EL (cell line): ENCODE data around the gene ZNF184.

Experiments
- DNase-seq: peaks from one replicate; pipeline ENCODE4 v3.0.0-alpha.2; 2016

Gene ZNF184

DNA sequence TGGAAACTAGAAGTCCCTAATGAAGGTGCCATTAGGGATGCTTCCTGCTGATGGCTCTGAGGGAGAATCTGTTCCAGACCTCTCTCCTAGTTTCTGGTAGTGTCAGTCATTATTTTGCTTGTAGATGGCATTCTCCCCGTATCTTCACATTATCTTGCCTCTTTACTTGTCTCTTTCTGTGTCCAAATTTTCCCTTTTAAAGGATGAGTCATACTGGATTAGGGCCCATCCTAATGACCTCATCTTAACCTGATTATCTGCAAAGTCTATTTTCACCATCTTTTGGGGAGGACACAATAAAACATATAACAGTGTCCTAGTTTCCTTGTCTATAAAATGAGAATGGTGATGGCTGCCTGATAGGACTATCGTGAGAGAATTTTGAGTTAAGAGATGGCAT lies 57.0 kb downstream of the ZNF184 start:
- no peak for DNase-seq

- DNase-seq, result no peak
Observed at GRCh38 chr6:27414996-27415395, 57.9 kb downstream of the ZNF184 start.

- DNase-seq, result no peak
Observed at GRCh38 chr6:27414300-27414699, 58.6 kb downstream of the ZNF184 start.

GRCh38 chr6:27407153-27407814 lies 65.6 kb downstream of the ZNF184 start:
- no peak for DNase-seq

DNA sequence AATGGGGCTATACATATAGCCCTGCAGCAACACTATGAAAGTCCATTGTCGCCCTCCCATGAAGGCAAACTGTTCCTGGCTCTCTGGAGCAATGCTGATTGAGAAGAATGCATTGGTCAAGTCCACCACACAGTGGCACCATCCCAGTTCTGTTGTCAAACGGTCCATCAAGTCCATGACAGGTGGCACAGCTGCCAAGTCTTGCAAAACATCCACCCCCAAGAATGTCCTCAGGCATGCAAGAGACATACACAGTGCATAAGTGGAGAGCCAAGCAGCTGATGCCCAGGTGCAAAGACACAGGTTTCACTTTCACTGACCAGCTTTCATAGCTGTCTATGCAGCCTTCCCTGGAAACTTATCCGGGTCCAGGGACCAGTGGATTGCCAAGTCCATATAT lies 66.8 kb downstream of the ZNF184 start:
- no peak for DNase-seq

DNA sequence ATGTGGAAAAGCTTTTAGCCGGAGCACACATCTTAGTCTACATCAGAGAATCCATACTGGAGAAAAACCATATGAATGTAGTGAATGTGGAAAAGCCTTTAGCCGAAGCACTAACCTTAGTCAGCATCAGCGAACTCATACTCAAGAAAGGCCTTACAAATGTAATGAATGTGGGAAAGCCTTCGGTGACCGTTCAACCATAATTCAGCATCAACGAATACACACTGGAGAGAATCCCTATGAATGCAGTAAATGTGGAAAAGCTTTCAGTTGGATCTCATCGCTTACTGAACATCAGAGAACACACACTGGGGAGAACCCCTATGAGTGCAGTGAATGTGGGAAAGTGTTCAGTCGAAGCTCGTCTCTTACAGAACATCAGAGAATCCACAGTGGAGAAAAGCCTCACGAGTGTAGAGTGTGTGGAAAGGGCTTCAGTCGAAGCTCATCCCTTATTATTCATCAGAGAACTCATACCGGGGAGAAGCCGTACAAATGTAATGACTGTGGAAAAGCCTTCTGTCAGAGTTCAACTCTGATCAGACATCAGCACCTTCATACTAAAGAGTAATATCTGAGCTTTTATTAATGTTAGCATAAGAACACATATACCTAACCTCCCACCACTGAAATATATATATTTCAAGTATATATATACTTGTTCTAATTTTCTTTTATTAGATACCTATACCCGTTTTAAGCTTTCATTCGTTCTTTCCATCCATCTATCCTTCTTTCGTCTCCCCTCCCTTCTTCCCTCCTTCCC lies 71.8 kb downstream of the ZNF184 start:
- DNase-seq, result no peak
